ENCODE measurements around the gene LTBP2.

LTBP2 gene

GRCh38 chr14:74524076-74524811 is 87.8 kb downstream of the LTBP2 start:
- no peak for DNase-seq

GRCh38 chr14:74522740-74523139 is 89.3 kb downstream of the LTBP2 start:
- no peak for DNase-seq

GRCh38 chr14:74521756-74522155 is 90.3 kb downstream of the LTBP2 start:
- DNase-seq = no peak

- no peak for DNase-seq
These were observed 92.5 kb downstream of the LTBP2 start for GRCh38 chr14:74519316-74520074.

- DNase-seq = no peak
These were observed 93.8 kb downstream of the LTBP2 start for GRCh38 chr14:74518221-74518620.

- no peak for DNase-seq
These were observed 94.3 kb downstream of the LTBP2 start for GRCh38 chr14:74517731-74518130.

GRCh38 chr14:74516451-74517160 is 95.4 kb downstream of the LTBP2 start:
- no peak for DNase-seq

GRCh38 chr14:74515891-74516412 is 96.1 kb downstream of the LTBP2 start:
- DNase-seq = no peak

- DNase-seq = no peak
These were observed 97.5 kb downstream of the LTBP2 start for GRCh38 chr14:74514471-74514941.

- DNase-seq = no peak
These were observed 99.8 kb downstream of the LTBP2 start for GRCh38 chr14:74511966-74512830.

GRCh38 chr14:74510959-74511409 is 101.1 kb downstream of the LTBP2 start:
- DNase-seq = no peak

- no peak for DNase-seq
These were observed 101.7 kb downstream of the LTBP2 start for GRCh38 chr14:74510223-74510931.

GRCh38 chr14:74509587-74510222 is 102.3 kb downstream of the LTBP2 start:
- no peak for DNase-seq

- no peak for DNase-seq
These were observed 103.1 kb downstream of the LTBP2 start for GRCh38 chr14:74508844-74509428.

- no peak for DNase-seq
These were observed 103.7 kb downstream of the LTBP2 start for GRCh38 chr14:74508292-74508731.

GRCh38 chr14:74507840-74508239 is 104.2 kb downstream of the LTBP2 start:
- DNase-seq = no peak

- DNase-seq = no peak
These were observed 105.0 kb downstream of the LTBP2 start for GRCh38 chr14:74507085-74507484.

GRCh38 chr14:74506411-74506851 is 105.6 kb downstream of the LTBP2 start:
- DNase-seq = no peak

GRCh38 chr14:74505831-74506230 is 106.2 kb downstream of the LTBP2 start:
- no peak for DNase-seq

Data from T-helper 1 cell (primary cell).